HFF-Myc (cell line): ENCODE results near the gene SGCD.

Source experiments
- DNase-seq: peaks from one replicate; pipeline ENCODE4 v3.0.0-alpha.2; 2011; ENCODE audit warnings: low read depth; ENCODE audit errors: extremely low read depth
- H3K4me3 ChIP-seq: replicated peaks from 2 replicates; pipeline ENCODE4 v1.5.1; 2011; ENCODE audit warnings: low read depth, mild to moderate bottlenecking, control low read depth, low read length
- CTCF ChIP-seq: IDR thresholded peaks from 2 replicates; pipeline ENCODE4 v1.5.1; 2012; ENCODE audit warnings: mild to moderate bottlenecking, low read depth, low read length, control low read depth; ENCODE audit errors: missing control alignments

SGCD gene

DNA sequence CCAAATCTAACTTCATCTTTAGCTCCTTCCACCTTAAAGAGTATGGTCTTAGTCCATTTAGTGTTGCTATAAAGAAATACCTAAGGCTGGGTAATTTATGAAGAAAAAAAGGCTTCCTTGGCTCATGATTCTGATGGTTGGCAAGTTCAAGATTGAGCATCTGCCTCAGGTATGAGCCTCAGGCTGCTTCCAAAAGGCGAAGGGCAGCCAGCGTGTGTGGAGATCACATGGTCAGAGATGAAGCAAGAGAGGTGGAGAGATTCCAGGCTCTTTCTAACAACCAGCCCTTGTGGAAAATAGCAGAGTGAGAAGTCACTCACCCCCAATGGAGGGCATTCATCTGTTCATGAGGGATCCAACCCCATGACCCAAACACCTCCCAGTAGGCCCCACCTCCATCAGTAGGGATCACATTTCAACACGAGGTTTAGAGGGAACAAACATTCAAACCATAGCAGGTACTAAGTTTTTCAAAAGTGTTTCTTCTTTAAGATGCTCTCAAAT lies 225.9 kb downstream of the SGCD start:
- no peak for TF ChIP-seq CTCF
- DNase-seq = no peak
- no peak overlapping the region for H3K4me3 ChIP-seq

- no peak overlapping the region for H3K4me3 ChIP-seq
- TF ChIP-seq CTCF = no peak
- DNase-seq = no peak
Measured at GRCh38 chr5:156556666-156557406, 229.9 kb downstream of the SGCD start.

- TF ChIP-seq CTCF = no peak
- peak; percentile 16 for DNase-seq
- no peak overlapping the region for H3K4me3 ChIP-seq
Measured at GRCh38 chr5:156560002-156560401, 233.0 kb downstream of the SGCD start.

DNA sequence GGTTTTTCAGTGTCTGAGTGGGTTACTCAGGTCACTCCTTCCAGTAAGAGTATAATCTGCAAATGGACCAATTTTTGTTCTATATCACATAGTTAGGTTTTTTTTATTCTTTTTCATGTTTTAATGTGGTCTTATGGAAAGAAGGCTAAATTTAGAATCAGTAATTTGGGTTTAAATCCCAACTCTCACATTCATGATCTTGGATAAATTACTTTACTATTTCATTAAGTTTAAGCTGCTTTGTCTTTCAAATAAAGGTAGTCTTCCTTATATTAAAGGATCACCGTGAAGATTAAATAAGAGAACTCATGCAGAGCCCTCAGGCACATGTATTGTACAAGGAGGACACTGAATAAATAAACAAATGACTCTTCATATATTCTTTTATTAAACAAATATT lies 234.7 kb downstream of the SGCD start:
- DNase-seq = no peak
- no peak for TF ChIP-seq CTCF
- H3K4me3 ChIP-seq = no peak overlapping the region

DNA sequence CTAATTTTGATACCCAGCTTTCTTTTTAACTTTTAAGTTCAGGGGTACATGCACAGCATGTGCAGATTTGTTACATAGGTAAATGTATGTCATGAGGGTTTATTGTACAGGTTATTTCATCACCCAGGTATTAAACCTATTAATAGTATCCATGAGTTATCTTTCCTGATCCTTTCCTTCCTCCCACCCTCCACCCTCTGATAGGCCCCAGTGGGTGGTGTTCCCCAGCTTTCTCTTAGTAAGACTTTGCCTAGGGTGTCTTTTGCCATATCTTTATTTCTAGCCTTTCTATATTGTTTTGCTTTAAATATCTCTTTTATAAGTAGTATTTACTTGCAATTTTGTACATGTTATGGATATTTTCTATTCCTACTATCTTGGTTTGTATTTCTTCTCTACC lies 243.7 kb downstream of the SGCD start:
- no peak for TF ChIP-seq CTCF

DNA sequence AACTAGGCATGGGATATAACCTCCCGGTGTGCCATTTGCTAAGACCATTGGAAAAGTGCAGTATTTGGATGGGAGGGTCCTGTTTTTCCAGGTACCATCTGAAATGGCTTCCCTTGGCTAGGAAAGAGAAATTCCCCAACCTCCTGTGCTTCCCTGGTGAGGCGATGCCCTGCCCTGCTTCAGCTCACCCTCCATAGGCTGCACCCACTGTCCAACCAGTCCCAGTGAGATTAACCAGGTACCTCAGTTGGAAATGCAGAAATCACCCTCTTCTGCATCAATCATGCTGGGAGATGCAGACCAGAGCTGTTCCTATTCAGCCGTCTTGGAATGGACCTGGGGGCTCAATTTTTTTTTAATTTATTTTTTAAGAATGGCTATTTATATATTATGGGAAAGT lies 254.8 kb downstream of the SGCD start:
- no peak for DNase-seq
- no peak overlapping the region for H3K4me3 ChIP-seq
- no peak for TF ChIP-seq CTCF

More for the DNA sequence above, 243.7 kb downstream of the SGCD start:
- H3K4me3 ChIP-seq = no peak overlapping the region
- no peak for DNase-seq
